Measurements from ENCODE around the gene OTX1.
"Not testable (repeated sequence)": the region's sequence is repeated elsewhere in the genome, so short reads cannot be mapped to it uniquely, and the experiment has no call there.

OTX1 gene

DNA sequence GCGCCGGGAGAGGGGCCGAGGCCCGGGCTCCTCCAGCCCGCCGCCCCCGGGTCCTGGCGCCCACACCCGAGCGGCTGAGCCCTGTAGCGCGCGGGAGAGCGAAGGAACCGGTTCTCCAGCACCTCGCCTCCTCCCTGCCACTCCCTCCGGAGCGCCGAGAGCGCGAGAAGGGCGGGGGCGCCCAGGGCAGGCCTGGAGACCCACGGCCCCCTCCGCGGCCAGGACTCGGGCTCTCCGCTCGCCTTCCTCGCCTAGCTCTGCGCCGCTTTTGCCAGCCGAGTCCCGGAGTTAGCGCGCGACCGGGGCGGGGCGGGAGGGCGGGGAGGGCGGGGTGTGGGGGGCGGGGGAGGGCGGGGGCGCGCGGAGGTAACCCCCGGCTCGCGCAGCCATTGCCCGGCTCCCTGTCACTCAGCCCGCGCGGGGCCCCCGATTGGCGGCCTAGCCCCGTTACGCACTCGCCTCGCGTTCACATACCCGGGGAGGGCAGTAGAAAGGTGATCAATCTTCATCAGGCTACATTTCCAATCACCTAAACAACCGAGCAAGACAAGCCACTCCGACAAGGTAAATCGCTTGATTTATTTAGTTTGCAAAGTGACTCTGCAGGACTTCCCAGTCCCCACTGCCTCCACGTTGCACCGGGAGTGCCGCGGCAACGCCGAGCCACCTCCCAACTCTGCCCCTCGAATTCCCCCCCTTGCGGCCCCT is at the start of gene OTX1:
Gene OTX1, plus strand, starts transcription at position 497 of the 708 bp plus-strand sequence. CDS start 2,161 bp downstream, outside the sequence.
- peak; percentile 64 for DNase-seq

DNA sequence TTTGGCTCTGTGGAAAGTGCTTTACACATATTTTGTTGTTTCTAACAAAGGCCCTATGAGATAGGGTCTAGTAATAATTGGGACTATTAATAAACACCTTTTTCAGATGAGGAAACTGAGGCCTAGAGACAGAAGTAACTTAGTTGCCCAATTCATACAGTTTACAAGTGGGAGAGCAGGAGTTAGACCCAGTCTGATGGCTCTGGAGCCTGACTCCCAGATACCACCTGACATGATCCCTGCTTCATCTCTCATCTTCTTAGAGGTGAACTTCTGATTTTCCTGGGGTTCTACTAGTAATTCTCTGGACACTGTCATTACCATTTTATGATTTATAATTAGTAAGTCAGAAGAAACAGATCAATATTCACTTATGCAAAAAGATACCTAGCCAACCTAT is 49.1 kb upstream of the OTX1 start:
- DNase-seq: no peak

GRCh38 chr2:63003351-63003750 is 47.3 kb upstream of the OTX1 start:
- DNase-seq: no peak

DNA sequence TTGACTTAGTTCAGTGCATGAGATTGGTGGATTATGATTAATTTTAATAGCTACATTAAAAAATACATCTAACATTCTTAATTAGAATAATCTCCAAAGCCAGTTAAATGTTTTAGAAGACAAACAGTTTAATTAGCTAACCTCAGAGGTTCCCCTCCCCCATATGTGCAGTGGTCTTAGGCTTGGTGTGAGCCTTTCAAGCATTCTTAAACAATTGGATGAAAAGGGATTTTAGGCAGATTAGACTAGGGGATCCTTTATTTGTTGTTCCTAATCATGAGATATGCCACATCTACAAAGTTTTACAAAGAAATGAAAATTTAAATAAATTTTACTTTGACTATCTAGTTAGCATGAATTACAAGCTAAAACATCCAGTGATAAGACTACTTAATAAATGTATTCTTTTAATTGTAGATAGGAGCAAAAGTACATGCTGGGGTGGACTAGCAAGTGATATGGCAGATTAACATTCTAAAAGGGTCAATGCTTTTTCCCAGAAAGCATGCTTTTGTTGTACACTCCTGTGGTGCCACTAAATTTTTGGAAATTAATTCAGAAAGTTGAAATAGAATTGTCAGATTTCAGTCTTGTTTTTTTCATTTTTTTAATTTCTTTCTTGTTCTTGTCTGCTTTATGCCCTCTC is 42.7 kb upstream of the OTX1 start:
- DNase-seq: no peak

DNA sequence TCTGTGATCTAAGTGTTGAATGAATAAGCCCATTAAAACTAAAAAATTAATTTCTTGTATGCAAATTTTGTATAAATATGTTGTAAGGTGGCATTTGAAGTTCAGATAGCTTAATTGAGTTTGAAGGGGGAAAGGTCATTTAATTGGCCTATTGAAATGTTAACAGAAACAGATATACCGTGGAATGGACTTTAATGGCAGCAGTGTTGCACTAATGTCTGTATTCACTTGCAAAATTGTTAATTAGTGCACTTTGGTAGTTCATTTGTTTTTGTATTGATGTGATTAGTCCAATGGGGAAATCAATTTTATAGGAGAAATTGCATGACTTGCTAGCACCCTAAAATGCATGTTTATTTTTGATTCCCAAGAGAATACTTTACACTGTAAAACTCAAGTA is 41.8 kb upstream of the OTX1 start:
- no peak for DNase-seq

DNA sequence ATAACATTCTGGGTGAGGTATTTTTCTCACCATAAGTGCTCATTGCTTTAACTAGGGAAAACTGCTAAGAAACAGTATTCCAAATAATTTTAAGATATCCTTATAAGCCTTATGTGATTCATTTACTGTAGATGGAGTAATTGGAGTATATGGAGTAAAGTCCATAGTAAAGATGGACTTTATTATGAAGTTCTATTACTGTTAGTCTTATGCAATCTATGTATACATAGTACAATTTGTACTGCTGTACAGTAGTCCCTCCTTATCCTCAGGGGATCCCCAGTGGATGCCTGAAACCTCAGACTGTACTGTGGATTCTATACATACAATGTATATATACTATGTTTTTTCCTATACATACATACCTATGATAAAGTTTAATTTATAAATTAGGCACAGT is 41.1 kb upstream of the OTX1 start:
- no peak for DNase-seq

DNA sequence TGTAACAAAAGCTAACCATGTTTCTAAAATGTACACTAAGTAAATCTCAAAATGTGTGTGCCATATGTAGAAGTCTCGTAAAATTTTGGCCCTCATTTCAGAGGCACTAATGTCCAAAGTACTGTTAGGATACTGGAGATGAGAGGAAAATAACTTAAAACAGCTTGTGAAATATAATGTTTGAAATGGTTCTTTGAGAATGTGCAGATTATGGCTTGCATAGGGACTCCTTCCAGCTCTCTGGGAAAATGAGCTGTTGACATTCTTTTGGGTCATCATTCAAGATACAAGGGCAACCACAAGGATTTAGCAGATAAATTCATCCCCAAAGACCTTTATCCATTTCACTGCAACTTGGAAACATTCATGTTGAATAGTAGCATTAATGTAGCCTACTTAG is 38.1 kb upstream of the OTX1 start:
- no peak for DNase-seq

- DNase-seq: no peak
Measured at GRCh38 chr2:63013438-63013837, 37.2 kb upstream of the OTX1 start.

- no peak for DNase-seq
Measured at GRCh38 chr2:63015389-63015788, 35.2 kb upstream of the OTX1 start.

- no peak for DNase-seq
Measured at GRCh38 chr2:63018439-63018838, 32.2 kb upstream of the OTX1 start.

DNA sequence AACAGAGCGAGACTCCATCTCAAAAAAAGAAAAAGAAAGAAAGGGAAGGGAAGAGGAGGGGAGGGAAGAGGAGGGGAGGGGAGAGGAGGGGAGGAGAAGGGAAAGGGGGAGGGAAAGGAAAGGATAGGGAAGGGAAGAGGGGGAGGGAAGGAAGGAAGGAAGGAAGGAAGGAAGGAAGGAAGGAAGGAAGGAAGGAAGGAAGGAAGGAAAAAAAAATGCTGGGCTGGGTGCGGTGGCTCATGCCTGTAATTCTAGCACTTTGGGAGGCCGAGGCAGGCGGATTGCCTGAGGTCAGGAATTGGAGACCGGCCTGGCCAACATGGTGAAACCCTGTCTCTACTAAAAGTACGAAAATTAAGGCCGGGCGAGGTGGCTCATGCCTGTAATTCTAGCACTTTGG is 30.9 kb upstream of the OTX1 start:
- DNase-seq: not testable (repeated sequence)

GRCh38 chr2:63023444-63023843 is 27.2 kb upstream of the OTX1 start:
- DNase-seq: peak; percentile 3

DNA sequence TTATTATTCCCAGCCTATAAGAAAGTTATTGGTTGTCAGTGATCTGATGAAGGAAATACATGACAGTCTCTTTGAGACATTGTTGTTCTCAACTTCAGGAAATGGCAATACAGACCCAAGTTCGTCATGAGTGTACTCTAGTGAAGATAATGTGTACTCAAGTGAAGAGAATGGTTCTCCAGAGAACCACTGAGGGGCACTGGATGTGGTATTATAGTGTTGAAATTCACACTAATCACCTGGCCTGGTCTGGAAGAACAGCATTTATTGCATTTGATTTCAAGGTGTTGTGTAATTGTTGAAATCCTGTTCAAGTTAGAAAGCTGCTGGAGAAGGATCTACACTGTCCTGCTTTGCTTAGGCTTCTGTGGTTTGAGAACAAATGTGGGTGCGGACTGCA is 23.4 kb upstream of the OTX1 start:
- DNase-seq: no peak

GRCh38 chr2:63029058-63029457 is 21.6 kb upstream of the OTX1 start:
- DNase-seq: no peak

- no peak for DNase-seq
Measured at GRCh38 chr2:63034526-63034925, 16.1 kb upstream of the OTX1 start.

DNA sequence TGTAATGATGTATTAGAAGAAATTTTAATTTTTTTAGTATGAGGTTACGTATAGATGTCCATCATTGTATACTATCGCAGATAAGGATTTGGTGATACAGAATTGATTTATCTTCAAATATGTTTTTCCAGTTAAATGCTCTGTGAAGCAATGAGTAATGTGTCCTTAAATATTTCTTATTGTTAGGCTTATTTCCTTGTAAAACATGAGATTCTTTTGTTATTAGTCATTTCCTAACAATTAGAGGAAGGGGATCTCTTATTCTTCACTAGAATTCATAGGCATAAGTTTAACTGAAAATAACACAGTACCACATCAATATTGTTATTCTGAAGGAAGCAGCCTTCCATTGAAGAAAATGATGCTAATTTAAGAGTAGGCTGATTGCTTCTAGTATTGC is 15.5 kb upstream of the OTX1 start:
- no peak for DNase-seq

GRCh38 chr2:63035660-63036059 is 15.0 kb upstream of the OTX1 start:
- no peak for DNase-seq

DNA sequence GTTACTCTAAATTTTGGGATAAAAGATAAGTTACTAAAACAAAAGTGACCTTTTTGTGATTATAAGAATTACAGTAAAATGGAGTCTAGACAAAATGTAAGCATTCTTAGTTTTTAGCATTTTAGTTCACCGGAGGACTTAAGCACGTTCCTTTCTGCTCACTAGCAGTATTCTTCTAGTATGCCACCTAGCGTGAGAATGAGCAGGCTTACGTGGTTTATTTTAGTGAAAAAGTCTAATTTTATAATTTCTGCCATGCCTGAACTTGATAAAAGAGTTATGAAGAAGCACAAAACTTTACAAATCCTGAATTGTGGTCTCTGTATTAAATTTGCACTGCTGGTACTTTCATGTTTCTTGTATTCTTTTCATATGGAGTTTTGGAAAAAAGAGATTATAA is 12.6 kb upstream of the OTX1 start:
- no peak for DNase-seq

GRCh38 chr2:63040586-63040985 is 10.0 kb upstream of the OTX1 start:
- DNase-seq: no peak

DNA sequence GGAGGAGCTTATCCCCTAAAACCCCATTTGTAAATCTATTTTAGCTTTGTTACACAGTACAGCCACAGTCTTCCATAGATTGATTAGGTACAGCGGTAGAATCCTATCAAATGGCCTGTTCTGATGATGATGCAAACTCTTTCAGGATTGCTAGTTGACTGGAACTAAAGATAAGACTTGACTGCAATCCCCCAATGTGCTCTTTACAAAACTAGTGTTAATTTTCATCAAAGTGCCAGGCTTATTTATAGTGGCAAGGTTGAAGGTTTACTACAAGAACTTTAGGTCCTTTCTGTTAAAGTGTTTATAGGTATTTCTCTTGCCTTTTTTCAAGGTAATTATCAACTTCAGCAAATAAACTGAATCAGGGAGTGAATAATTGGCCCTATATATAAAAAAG is 9.0 kb upstream of the OTX1 start:
- DNase-seq: no peak

DNA sequence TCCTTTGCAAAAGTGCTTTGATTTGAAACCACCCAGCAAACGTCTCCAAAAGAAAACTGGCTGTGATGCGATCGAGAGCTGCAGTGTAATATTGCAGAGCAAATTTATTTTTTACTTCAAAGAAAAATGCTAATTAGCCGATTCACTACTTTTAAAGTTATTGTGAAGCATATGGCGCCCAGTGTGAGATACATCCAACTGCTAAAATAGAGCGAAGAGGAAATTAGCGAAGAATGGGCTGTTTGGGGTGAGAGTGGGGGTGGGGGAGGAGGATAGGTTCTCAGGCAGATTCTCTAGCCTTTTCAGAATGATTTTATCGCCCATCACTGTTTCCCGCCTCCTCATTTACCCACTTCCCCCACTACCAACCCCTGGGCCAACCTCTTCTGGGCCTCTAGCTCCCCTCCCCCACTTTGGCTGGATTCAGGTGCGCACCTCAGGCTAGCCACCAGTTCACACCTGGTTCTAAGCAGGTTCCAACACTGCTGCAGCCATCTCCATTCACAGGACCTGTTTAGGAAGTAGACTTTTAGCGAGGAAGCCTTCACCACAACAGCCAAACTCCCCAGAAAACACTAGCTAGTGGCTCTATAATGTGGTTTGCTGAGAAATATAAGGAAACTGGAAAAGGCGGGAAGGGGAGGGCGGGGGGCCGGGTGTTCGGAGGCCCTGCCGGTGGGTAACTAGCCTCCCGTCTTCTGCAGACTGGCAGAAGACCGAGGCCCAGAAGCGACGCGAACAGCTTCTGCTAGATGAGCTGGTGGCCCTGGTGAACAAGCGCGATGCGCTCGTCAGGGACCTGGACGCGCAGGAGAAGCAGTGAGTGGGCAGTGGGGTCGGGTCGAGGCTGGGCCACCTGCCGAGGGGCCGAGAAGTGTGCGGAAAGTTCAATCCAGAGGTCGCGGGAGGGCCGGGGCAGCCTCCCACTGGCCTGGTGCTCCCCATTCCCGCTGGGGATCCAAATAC is 6.0 kb upstream of the OTX1 start:
- no peak for DNase-seq

DNA sequence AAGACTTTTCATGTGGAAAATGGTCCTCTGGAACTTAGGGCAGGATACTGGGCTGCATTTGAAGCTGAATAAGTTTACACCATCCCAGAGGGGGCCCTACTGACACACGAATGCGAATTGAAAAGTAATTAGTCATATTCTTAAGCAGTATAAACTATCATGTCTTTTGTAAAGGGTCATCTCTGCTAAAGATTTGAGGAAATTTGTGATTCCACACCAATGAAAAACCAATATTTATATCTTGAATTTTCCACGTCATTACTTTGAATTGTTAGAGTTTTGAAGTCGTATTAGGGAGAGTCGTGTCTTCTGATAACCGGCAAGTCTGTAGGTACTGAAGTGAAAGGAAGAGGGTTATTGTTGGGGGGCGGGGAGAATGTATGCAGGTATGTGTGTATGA is 4.1 kb upstream of the OTX1 start:
- no peak for DNase-seq

GRCh38 chr2:63046961-63047320 is 3.7 kb upstream of the OTX1 start:
- no peak for DNase-seq
